Chondrocyte (in vitro differentiated cells): ENCODE measurements around the gene BCLAF1. TPM values are rescaled to one million over a fixed set of nuclear protein-coding genes. Genes with fewer than 3 reads are reported as not detected.

Experiments used
- DNase-seq: peaks from one replicate; pipeline ENCODE4 v3.0.0; 2021; ENCODE audit warnings: mixed read lengths, low spot score
- H3K27ac Mint-ChIP-seq: one replicate; pipeline ENCODE4 v1.8.0; 2021; ENCODE audit warnings: mild to moderate bottlenecking, moderate library complexity, mixed read lengths; ENCODE audit not compliant: unreplicated experiment
- H3K27me3 Mint-ChIP-seq: 2 replicates; pipeline ENCODE4 v1.8.0; 2021; ENCODE audit warnings: low read depth, mixed read lengths
- H3K36me3 Mint-ChIP-seq: 2 replicates; pipeline ENCODE4 v1.8.0; 2021; ENCODE audit warnings: low read depth, mixed read lengths
- H3K4me1 Mint-ChIP-seq: 2 replicates; pipeline ENCODE4 v1.8.0; 2021; ENCODE audit warnings: low read depth, mild to moderate bottlenecking, mixed read lengths
- H3K4me3 Mint-ChIP-seq: one replicate; pipeline ENCODE4 v1.8.0; 2021; ENCODE audit warnings: mild to moderate bottlenecking, moderate library complexity, mixed read lengths; ENCODE audit not compliant: unreplicated experiment
- H3K9me3 Mint-ChIP-seq: 2 replicates; pipeline ENCODE4 v1.8.0; 2021; ENCODE audit warnings: low read depth, mixed read lengths
- CTCF ChIP-seq: fragments of 200-600 bp; sonication (generic); IDR thresholded peaks from 2 replicates; pipeline ENCODE4 v1.5.0; 2021; ENCODE audit warnings: antibody characterized with exemption, mild to moderate bottlenecking, moderate library complexity
- total RNA-seq: library from RNA; stranded (reverse); gene quantifications from 3 replicates; pipeline ENCODE4 v1.2.1, GENCODE V29; 2021

BCLAF1 gene
- total RNA-seq, 1 donor from 2014 or later: 135 TPM

- Mint-ChIP-seq H3K9me3 (no peaks in the 10 kb centered on the region), H3K27ac (peak overlapping the region; percentile 74), H3K27me3 (no peaks in the 10 kb centered on the region), H3K4me3 (no peak overlapping the region), H3K4me1 (peaks cover 70% of the 10 kb centered on the region), H3K36me3 (peaks cover 4% of the 10 kb centered on the region)
- DNase-seq: no peak
- TF ChIP-seq CTCF: no peak
These were observed 4.7 kb downstream of the BCLAF1 start for GRCh38 chr6:136284909-136285308.

- no peaks in the 10 kb centered on the region for H3K9me3 Mint-ChIP-seq
These were observed 6.7 kb downstream of the BCLAF1 start for GRCh38 chr6:136282906-136283305.

GRCh38 chr6:136280032-136280609 is 9.5 kb downstream of the BCLAF1 start:
- H3K4me1 Mint-ChIP-seq: peaks cover 46% of the 10 kb centered on the region
- H3K27me3 Mint-ChIP-seq: no peaks in the 10 kb centered on the region
- no peak overlapping the region for H3K4me3 Mint-ChIP-seq
- DNase-seq: no peak
- H3K9me3 Mint-ChIP-seq: no peaks in the 10 kb centered on the region
- no peak overlapping the region for H3K27ac Mint-ChIP-seq
- H3K36me3 Mint-ChIP-seq: peaks cover 11% of the 10 kb centered on the region
- no peak for TF ChIP-seq CTCF

More at GRCh38 chr6:136282906-136283305, 6.7 kb downstream of the BCLAF1 start:
- no peak overlapping the region for H3K4me3 Mint-ChIP-seq
- no peak for DNase-seq
- no peaks in the 10 kb centered on the region for H3K27me3 Mint-ChIP-seq
- TF ChIP-seq CTCF: no peak
- peak overlapping the region; percentile 57 for H3K27ac Mint-ChIP-seq
- H3K4me1 Mint-ChIP-seq: peaks cover 64% of the 10 kb centered on the region
- peaks cover 5% of the 10 kb centered on the region for H3K36me3 Mint-ChIP-seq

GRCh38 chr6:136274062-136274461 is 15.6 kb downstream of the BCLAF1 start:
- H3K27ac Mint-ChIP-seq: no peak overlapping the region
- no peak overlapping the region for H3K4me3 Mint-ChIP-seq
- H3K9me3 Mint-ChIP-seq: no peaks in the 10 kb centered on the region
- no peak for TF ChIP-seq CTCF
- H3K4me1 Mint-ChIP-seq: peaks cover 2% of the 10 kb centered on the region
- H3K36me3 Mint-ChIP-seq: peaks cover 37% of the 10 kb centered on the region
- no peak for DNase-seq
- no peaks in the 10 kb centered on the region for H3K27me3 Mint-ChIP-seq

GRCh38 chr6:136265101-136265500 is 24.5 kb downstream of the BCLAF1 start:
- Mint-ChIP-seq H3K27ac (no peak overlapping the region), H3K4me3 (no peak overlapping the region), H3K4me1 (peaks cover 5% of the 10 kb centered on the region), H3K36me3 (peaks cover 42% of the 10 kb centered on the region), H3K9me3 (no peaks in the 10 kb centered on the region), H3K27me3 (no peaks in the 10 kb centered on the region)
- TF ChIP-seq CTCF: no peak
- DNase-seq: no peak
